ENCODE results near the gene USP47. TPM values are rescaled to one million over a fixed set of nuclear protein-coding genes. Genes with fewer than 3 reads are reported as not detected.
A peak's percentile ranks its signal among the peaks of the same experiment; 100 is the strongest.

The USP47 gene
- total RNA-seq, 1 experiment from 2014 or later: 45.2 TPM

DNA sequence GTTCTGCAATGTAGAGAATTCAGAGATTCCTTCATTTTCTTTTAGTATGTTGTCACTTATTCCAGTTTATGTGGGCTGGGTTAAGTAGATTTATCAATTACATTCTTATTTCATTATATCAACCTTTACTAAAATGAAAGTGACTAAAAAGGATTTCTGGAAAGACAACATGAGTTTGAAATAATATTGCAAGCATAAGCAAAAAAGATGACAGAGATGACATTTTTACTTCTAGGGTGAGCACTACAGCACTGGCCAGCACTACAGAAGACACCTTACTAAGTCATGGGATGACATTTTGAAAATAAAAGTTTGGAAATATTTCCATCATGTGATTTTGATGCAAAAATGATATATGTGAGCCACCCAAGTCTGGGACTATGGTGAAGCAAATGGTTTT, 2.1 kb upstream of the USP47 start:
- Histone ChIP-seq H3K9ac (ENCODE audit: low read length) (no peak overlapping the region), H3K9me3 (ENCODE audit: low read length) (0 out of 2 replicates have a peak, but pooled peaks cover 8% of the 10 kb centered on the region), H3K79me2 (ENCODE audit: low read length) (peaks cover 29% of the 10 kb centered on the region), H3K4me3 (ENCODE audit: low read length) (no peak overlapping the region), H3K27ac (ENCODE audit: low read length) (no peak overlapping the region), H3K4me2 (ENCODE audit: low read length) (no peak overlapping the region), H3F3A (ENCODE audit: low read length, unreplicated experiment) (no peaks in the 10 kb centered on the region), H2AFZ (ENCODE audit: low read length) (no peak overlapping the region), H3K27me3 (ENCODE audit: low read length) (no peaks in the 10 kb centered on the region), H4K20me1 (ENCODE audit: low read length) (peaks cover 19% of the 10 kb centered on the region), H3K9me2 (replicated peaks; ENCODE audit: low read length) (no peaks in the 10 kb centered on the region), H3K36me3 (ENCODE audit: low read depth, low read length) (no peaks in the 10 kb centered on the region), H3K4me1 (ENCODE audit: insufficient read depth, low read length) (peaks cover 18% of the 10 kb centered on the region)
- TF ChIP-seq, protein P1, sequence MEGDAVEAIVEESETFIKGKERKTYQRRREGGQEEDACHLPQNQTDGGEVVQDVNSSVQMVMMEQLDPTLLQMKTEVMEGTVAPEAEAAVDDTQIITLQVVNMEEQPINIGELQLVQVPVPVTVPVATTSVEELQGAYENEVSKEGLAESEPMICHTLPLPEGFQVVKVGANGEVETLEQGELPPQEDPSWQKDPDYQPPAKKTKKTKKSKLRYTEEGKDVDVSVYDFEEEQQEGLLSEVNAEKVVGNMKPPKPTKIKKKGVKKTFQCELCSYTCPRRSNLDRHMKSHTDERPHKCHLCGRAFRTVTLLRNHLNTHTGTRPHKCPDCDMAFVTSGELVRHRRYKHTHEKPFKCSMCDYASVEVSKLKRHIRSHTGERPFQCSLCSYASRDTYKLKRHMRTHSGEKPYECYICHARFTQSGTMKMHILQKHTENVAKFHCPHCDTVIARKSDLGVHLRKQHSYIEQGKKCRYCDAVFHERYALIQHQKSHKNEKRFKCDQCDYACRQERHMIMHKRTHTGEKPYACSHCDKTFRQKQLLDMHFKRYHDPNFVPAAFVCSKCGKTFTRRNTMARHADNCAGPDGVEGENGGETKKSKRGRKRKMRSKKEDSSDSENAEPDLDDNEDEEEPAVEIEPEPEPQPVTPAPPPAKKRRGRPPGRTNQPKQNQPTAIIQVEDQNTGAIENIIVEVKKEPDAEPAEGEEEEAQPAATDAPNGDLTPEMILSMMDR (conservative IDR thresholded peaks at IDR 0.05; ENCODE audit: low read depth, low read length): no peak
- TF ChIP-seq EZH2phosphoT487 (IDR thresholded peaks at IDR 0.05; ENCODE audit: borderline replicate concordance, low read length) (no peak), EZH2 (IDR thresholded peaks at IDR 0.05; ENCODE audit: low read length, unreplicated experiment) (no peak)
- no TSS peak for BruUV-seq (replicated peaks)
- intact Hi-C loops (cut with micrococcal nuclease): loop anchor here (5.0 kb wide), 1 partner anchor 43 kb away; no protein-coding TSS in a partner anchor
- ATAC-seq: no peak
- no peak for DNase-seq
- ChIA-PET POLR2A (ENCODE audit: unreplicated experiment) (no interaction called here), CTCF (no interaction called here)

DNA sequence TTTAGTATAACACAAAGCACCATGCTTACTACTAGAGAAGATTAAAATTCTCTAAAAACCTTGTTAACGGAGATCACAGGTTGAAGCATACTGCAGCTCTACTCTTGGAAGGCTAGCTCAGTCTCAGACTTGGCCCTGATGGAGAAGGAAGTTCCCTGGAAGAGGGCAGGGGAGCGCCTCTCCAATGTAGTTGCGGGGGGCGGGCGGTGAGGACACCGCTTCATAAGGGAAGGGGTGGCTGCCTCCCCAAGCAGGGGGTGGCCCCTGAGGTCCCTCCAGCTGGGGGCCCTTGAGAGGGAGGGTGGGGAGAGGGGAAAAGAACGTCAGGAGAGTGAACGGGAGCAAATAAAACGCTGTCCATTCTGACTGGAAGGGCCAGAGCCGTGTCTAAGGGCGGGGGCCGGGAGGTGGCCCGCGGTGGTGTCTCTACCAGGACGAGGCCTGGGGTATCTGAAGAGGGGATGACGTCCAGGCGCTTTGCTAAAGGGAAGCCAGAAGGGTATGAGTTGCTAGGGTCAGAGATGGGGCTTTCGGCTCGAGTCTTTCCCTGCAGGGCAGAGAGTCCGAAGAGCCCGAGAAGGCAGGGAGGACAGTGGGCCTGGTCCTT, 553 bp upstream of the USP47 start:
- Histone ChIP-seq H3K27me3 (ENCODE audit: low read length) (no peaks in the 10 kb centered on the region), H3K9me2 (replicated peaks; ENCODE audit: low read length) (no peaks in the 10 kb centered on the region), H3K27ac (ENCODE audit: low read length) (peak overlapping the region; percentile 72), H3K9ac (ENCODE audit: low read length) (peak overlapping the region; percentile 98), H3K79me2 (ENCODE audit: low read length) (peaks cover 44% of the 10 kb centered on the region), H2AFZ (ENCODE audit: low read length) (peak overlapping the region; percentile 95), H4K20me1 (ENCODE audit: low read length) (peaks cover 34% of the 10 kb centered on the region), H3K4me1 (ENCODE audit: insufficient read depth, low read length) (peaks cover 32% of the 10 kb centered on the region), H3K4me3 (ENCODE audit: low read length) (peak overlapping the region; percentile 95), H3F3A (ENCODE audit: low read length, unreplicated experiment) (no peaks in the 10 kb centered on the region), H3K4me2 (ENCODE audit: low read length) (peak overlapping the region; percentile 92), H3K36me3 (ENCODE audit: low read depth, low read length) (no peaks in the 10 kb centered on the region), H3K9me3 (ENCODE audit: low read length) (no peaks in the 10 kb centered on the region)
- no peak for TF ChIP-seq EZH2 (IDR thresholded peaks at IDR 0.05; ENCODE audit: low read length, unreplicated experiment)
- TF ChIP-seq, protein P1 (conservative IDR thresholded peaks at IDR 0.05; ENCODE audit: low read depth, low read length): no peak
- TF ChIP-seq EZH2phosphoT487 (IDR thresholded peaks at IDR 0.05; ENCODE audit: borderline replicate concordance, low read length): no peak
- TSS peak; percentile 69 for BruUV-seq (replicated peaks)
- peak; percentile 60 for ATAC-seq
- CTCF ChIA-PET: interaction anchor here (0.6 kb wide), 1 partner anchor 40 kb away, joined by 3 read pairs; no protein-coding TSS in a partner anchor
- peak; percentile 28 for DNase-seq
- intact Hi-C loops (cut with micrococcal nuclease): loop anchor here (1.0 to 5.0 kb wide), 2 partner anchors 41 to 203 kb away; no protein-coding TSS in a partner anchor
- POLR2A ChIA-PET (ENCODE audit: unreplicated experiment): interaction anchor here (0.6 to 1.1 kb wide), 5 partner anchors 15 to 244 kb away, joined by 3 to 5 read pairs (median 3); no protein-coding TSS in a partner anchor

DNA sequence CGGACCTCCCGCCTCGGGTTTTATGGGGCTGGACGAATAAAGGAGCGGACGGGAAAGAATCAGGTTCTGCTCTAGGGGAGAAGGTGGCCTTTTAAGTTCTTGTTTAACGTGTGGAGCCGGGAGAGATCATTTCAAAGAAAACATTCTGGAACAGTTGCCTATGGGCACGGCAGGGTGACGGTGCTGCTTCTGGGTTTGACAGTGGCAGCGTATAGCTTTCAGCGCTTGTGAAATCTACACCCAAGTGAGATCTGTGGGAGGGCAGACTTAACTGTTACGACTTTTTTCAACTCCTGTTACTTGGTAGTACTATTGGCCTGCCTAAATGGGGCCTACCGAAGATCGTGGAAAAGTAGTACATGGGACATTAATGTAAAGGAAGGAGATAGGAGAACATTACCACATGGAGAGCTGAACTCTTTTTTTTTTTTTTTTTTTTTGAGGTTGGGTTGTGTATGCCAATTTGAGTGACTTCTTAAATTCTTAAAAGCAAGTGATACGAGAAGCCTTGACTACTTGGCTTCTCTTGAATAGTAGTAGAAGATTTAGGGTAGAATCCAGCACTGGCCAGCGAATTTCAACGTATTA, 743 bp downstream of the USP47 start:
- peaks cover 36% of the 10 kb centered on the region for H3K4me1 ChIP-seq (ENCODE audit: insufficient read depth, low read length)
- H3K9ac ChIP-seq (ENCODE audit: low read length): peak overlapping the region; percentile 98
- no peaks in the 10 kb centered on the region for H3K36me3 ChIP-seq (ENCODE audit: low read depth, low read length)
- no peaks in the 10 kb centered on the region for H3K27me3 ChIP-seq (ENCODE audit: low read length)
- H4K20me1 ChIP-seq (ENCODE audit: low read length): peaks cover 42% of the 10 kb centered on the region
- DNase-seq: peak; percentile 66
- ATAC-seq: peak; percentile 65
- POLR2A ChIA-PET (ENCODE audit: unreplicated experiment): no interaction called here
- H3K9me3 ChIP-seq (ENCODE audit: low read length): no peaks in the 10 kb centered on the region
- CTCF ChIA-PET: no interaction called here
- TSS peak; percentile 38 for BruUV-seq (replicated peaks)
- peak overlapping the region; percentile 95 for H2AFZ ChIP-seq (ENCODE audit: low read length)
- no peak for TF ChIP-seq EZH2phosphoT487 (IDR thresholded peaks at IDR 0.05; ENCODE audit: borderline replicate concordance, low read length)
- no peak for TF ChIP-seq EZH2 (IDR thresholded peaks at IDR 0.05; ENCODE audit: low read length, unreplicated experiment)
- TF ChIP-seq, protein P1 (conservative IDR thresholded peaks at IDR 0.05; ENCODE audit: low read depth, low read length): no peak
- H3K79me2 ChIP-seq (ENCODE audit: low read length): peaks cover 57% of the 10 kb centered on the region
- H3F3A ChIP-seq (ENCODE audit: low read length, unreplicated experiment): no peaks in the 10 kb centered on the region
- peak overlapping the region; percentile 95 for H3K4me3 ChIP-seq (ENCODE audit: low read length)
- H3K27ac ChIP-seq (ENCODE audit: low read length): peak overlapping the region; percentile 72
- intact Hi-C loops (cut with micrococcal nuclease): loop anchor here (5.0 kb wide), 1 partner anchor 40 kb away; no protein-coding TSS in a partner anchor
- H3K9me2 ChIP-seq (replicated peaks; ENCODE audit: low read length): no peaks in the 10 kb centered on the region
- H3K4me2 ChIP-seq (ENCODE audit: low read length): peak overlapping the region; percentile 92

Data from PC-3 (cell line).